ENCODE measurements around the gene MCMBP.
"Not testable (repeated sequence)": the region's sequence is repeated elsewhere in the genome, so short reads cannot be mapped to it uniquely, and the experiment has no call there.

MCMBP gene

GRCh38 chr10:119801176-119801575, 71.5 kb downstream of the MCMBP start:
- Histone ChIP-seq H3K4me1 (ENCODE audit: low read length) (peaks cover 8% of the 10 kb centered on the region), H2AFZ (ENCODE audit: low read depth, low read length) (no peak overlapping the region), H3K36me3 (replicated peaks; ENCODE audit: low read depth, low read length) (no peaks in the 10 kb centered on the region), H3K4me2 (ENCODE audit: low read length) (no peak overlapping the region), H3K4me3 (ENCODE audit: low read length) (no peak overlapping the region), H3K9me3 (ENCODE audit: insufficient read depth, low read length) (no peaks in the 10 kb centered on the region), H3K9ac (ENCODE audit: low read length) (no peak overlapping the region), H3K27me3 (ENCODE audit: low read depth, low read length) (no peaks in the 10 kb centered on the region), H4K20me1 (ENCODE audit: insufficient read depth, low read length) (no peaks in the 10 kb centered on the region), H3K79me2 (ENCODE audit: low read length) (no peaks in the 10 kb centered on the region), H3K27ac (ENCODE audit: low read length) (no peak overlapping the region)
- no peak for TF ChIP-seq CTCF (IDR thresholded peaks at IDR 0.05; ENCODE audit: low read depth, low read length)
- TF ChIP-seq EZH2phosphoT487 (IDR thresholded peaks at IDR 0.05; ENCODE audit: low read depth): no peak

- Histone ChIP-seq H2AFZ (ENCODE audit: low read depth, low read length) (no peak overlapping the region), H3K36me3 (replicated peaks; ENCODE audit: low read depth, low read length) (no peaks in the 10 kb centered on the region), H3K4me1 (ENCODE audit: low read length) (no peaks in the 10 kb centered on the region), H3K4me3 (ENCODE audit: low read length) (no peak overlapping the region), H3K9ac (ENCODE audit: low read length) (no peak overlapping the region), H3K9me3 (ENCODE audit: insufficient read depth, low read length) (no peaks in the 10 kb centered on the region), H3K4me2 (ENCODE audit: low read length) (no peak overlapping the region), H4K20me1 (ENCODE audit: insufficient read depth, low read length) (no peaks in the 10 kb centered on the region), H3K79me2 (ENCODE audit: low read length) (no peaks in the 10 kb centered on the region), H3K27me3 (ENCODE audit: low read depth, low read length) (no peaks in the 10 kb centered on the region), H3K27ac (ENCODE audit: low read length) (no peak overlapping the region)
- no peak for TF ChIP-seq CTCF (IDR thresholded peaks at IDR 0.05; ENCODE audit: low read depth, low read length)
- no peak for TF ChIP-seq EZH2phosphoT487 (IDR thresholded peaks at IDR 0.05; ENCODE audit: low read depth)
These were observed 76.6 kb downstream of the MCMBP start for GRCh38 chr10:119796039-119796438.

- H3K4me1 ChIP-seq (ENCODE audit: low read length); H3K79me2 ChIP-seq (ENCODE audit: low read length); H3K9ac ChIP-seq (ENCODE audit: low read length); H3K4me3 ChIP-seq (ENCODE audit: low read length); H3K9me3 ChIP-seq (ENCODE audit: insufficient read depth, low read length); H2AFZ ChIP-seq (ENCODE audit: low read depth, low read length); H3K36me3 ChIP-seq (replicated peaks; ENCODE audit: low read depth, low read length); H3K27me3 ChIP-seq (ENCODE audit: low read depth, low read length); H3K27ac ChIP-seq (ENCODE audit: low read length); H3K4me2 ChIP-seq (ENCODE audit: low read length); H4K20me1 ChIP-seq (ENCODE audit: insufficient read depth, low read length): not testable (repeated sequence)
These were observed 77.5 kb downstream of the MCMBP start for GRCh38 chr10:119795101-119795500.

GRCh38 chr10:119786117-119786769, 86.4 kb downstream of the MCMBP start:
- Histone ChIP-seq H3K9me3 (ENCODE audit: insufficient read depth, low read length) (no peaks in the 10 kb centered on the region), H4K20me1 (ENCODE audit: insufficient read depth, low read length) (no peaks in the 10 kb centered on the region), H2AFZ (ENCODE audit: low read depth, low read length) (no peak overlapping the region), H3K9ac (ENCODE audit: low read length) (no peak overlapping the region), H3K27me3 (ENCODE audit: low read depth, low read length) (no peaks in the 10 kb centered on the region), H3K4me1 (ENCODE audit: low read length) (peaks cover 20% of the 10 kb centered on the region), H3K27ac (ENCODE audit: low read length) (no peak overlapping the region), H3K79me2 (ENCODE audit: low read length) (no peaks in the 10 kb centered on the region), H3K36me3 (replicated peaks; ENCODE audit: low read depth, low read length) (no peaks in the 10 kb centered on the region), H3K4me3 (ENCODE audit: low read length) (no peak overlapping the region), H3K4me2 (ENCODE audit: low read length) (no peak overlapping the region)
- TF ChIP-seq CTCF (IDR thresholded peaks at IDR 0.05; ENCODE audit: low read depth, low read length) (no peak), EZH2phosphoT487 (IDR thresholded peaks at IDR 0.05; ENCODE audit: low read depth) (no peak)

Measured in OCI-LY3 (cell line).